PFSK-1 (cell line): ENCODE results near the gene DNM3.

Experiments
- FOXP2 ChIP-seq: optimal IDR thresholded peaks from 2 replicates; pipeline ENCODE3; 2011; ENCODE audit warnings: borderline replicate concordance, control low read depth, inconsistent platforms; ENCODE audit not compliant: insufficient read depth; ENCODE audit errors: extremely low read length, extremely low read depth
- POLR2AphosphoS5 ChIP-seq: IDR thresholded peaks from 2 replicates; pipeline ENCODE4 v1.6.1; 2012; ENCODE audit warnings: low read depth, mild to moderate bottlenecking, control low read depth, low read length, moderate library complexity
- REST ChIP-seq, 2 experiments: IDR thresholded peaks; 2 replicates each; pipeline versions ENCODE4 v1.6.1 to v1.8.0; 2011 to 2012; ENCODE audit warnings: low read depth in 2 of 2, low read length in 2 of 2, control low read depth in 1 of 2, inconsistent platforms in 1 of 2, mild to moderate bottlenecking in 1 of 2, moderate library complexity in 1 of 2; ENCODE audit not compliant: insufficient read depth in 1 of 2
- SIN3A ChIP-seq: IDR thresholded peaks from 2 replicates; pipeline ENCODE4 v1.6.1; 2012; ENCODE audit warnings: mild to moderate bottlenecking, low read length, moderate library complexity, borderline replicate concordance; ENCODE audit not compliant: insufficient read depth
- TAF1 ChIP-seq: IDR thresholded peaks from 2 replicates; pipeline ENCODE4 v1.6.1; 2012; ENCODE audit warnings: low read length, control low read depth, borderline replicate concordance; ENCODE audit not compliant: insufficient read depth

Gene DNM3

DNA sequence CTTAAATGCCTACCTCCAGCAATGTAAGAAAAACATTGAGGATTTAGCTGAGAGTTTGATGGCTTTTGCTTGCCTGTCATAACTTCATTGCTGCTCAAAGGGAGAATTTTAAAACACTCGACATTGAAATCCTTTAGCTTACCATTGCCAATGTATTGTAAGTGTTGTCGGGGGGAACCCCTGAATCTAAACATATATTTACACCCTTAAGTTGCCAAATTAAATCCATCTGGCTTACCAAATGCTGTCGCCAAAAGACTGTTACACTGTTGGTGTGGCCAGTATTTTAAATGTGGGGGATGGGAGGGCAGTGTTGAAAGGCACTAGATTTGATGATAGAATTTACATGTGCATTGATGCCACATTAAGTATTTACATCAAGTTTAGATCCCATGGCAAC, 554.3 kb downstream of the DNM3 start:
- TF ChIP-seq TAF1: no peak
- no peak for TF ChIP-seq FOXP2
- no peak for TF ChIP-seq REST (IDR thresholded peaks at IDR 0.05; ENCODE audit: insufficient read depth in 1 of 2, low read depth in 2 of 2, low read length in 2 of 2)
- TF ChIP-seq SIN3A: no peak
- no peak for TF ChIP-seq POLR2AphosphoS5

- TF ChIP-seq SIN3A (no peak), FOXP2 (no peak), REST (IDR thresholded peaks at IDR 0.05; ENCODE audit: insufficient read depth in 1 of 2, low read depth in 2 of 2, low read length in 2 of 2) (no peak), POLR2AphosphoS5 (no peak), TAF1 (no peak)
Observed at GRCh38 chr1:172397221-172397620, 555.9 kb downstream of the DNM3 start.

DNA sequence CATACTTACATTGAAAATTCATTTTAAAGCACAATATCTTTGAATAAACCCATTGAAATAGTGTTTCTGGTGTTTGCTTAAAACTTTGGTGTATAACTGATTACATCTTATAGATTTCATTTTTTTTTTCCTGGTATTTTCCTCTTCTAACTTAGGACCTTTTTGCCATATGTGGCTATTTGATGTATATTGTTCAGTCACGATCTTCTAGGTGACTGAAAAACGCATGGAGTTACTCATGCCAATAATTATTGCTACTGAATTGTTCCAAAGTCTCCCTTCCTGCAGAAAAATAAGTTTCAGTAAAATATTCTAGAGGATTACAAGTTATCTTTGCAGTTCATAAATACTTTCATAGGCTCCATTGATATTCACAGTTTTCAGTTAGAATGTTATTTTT, 556.3 kb downstream of the DNM3 start:
- TF ChIP-seq POLR2AphosphoS5 (no peak), FOXP2 (no peak), REST (IDR thresholded peaks at IDR 0.05; ENCODE audit: insufficient read depth in 1 of 2, low read depth in 2 of 2, low read length in 2 of 2) (no peak), SIN3A (no peak), TAF1 (no peak)

GRCh38 chr1:172398193-172398592, 556.9 kb downstream of the DNM3 start:
- no peak for TF ChIP-seq REST (IDR thresholded peaks at IDR 0.05; ENCODE audit: insufficient read depth in 1 of 2, low read depth in 2 of 2, low read length in 2 of 2)
- TF ChIP-seq SIN3A: no peak
- TF ChIP-seq FOXP2: no peak
- no peak for TF ChIP-seq TAF1
- no peak for TF ChIP-seq POLR2AphosphoS5

GRCh38 chr1:172398970-172399755, 557.9 kb downstream of the DNM3 start:
- TF ChIP-seq POLR2AphosphoS5: no peak
- TF ChIP-seq SIN3A: no peak; the same call in 1 of the 2 replicates
- TF ChIP-seq REST (IDR thresholded peaks at IDR 0.05; ENCODE audit: insufficient read depth in 1 of 2, low read depth in 2 of 2, low read length in 2 of 2): no peak
- no peak for TF ChIP-seq FOXP2
